SU-DHL-6 (cell line): Measurements from ENCODE around the gene ETV3L.

Experiments used
- EZH2phosphoT487 ChIP-seq: fragments of 200-600 bp; sonication (generic), shearing (Covaris generic); conservative IDR thresholded peaks from 2 replicates; pipeline ENCODE4 v1.6.1; 2018; ENCODE audit warnings: mild to moderate bottlenecking, antibody characterized with exemption, low read length, moderate library complexity, mixed read lengths
- TF ChIP-seq, protein P1 (sequence below): fragments of 200-600 bp; sonication (generic); IDR thresholded peaks from one replicate; pipeline ENCODE4 v1.5.1; 2017; ENCODE audit warnings: antibody characterized with exemption, mild to moderate bottlenecking, low read length, moderate library complexity; ENCODE audit not compliant: insufficient read depth, poor library complexity, severe bottlenecking

DNA sequence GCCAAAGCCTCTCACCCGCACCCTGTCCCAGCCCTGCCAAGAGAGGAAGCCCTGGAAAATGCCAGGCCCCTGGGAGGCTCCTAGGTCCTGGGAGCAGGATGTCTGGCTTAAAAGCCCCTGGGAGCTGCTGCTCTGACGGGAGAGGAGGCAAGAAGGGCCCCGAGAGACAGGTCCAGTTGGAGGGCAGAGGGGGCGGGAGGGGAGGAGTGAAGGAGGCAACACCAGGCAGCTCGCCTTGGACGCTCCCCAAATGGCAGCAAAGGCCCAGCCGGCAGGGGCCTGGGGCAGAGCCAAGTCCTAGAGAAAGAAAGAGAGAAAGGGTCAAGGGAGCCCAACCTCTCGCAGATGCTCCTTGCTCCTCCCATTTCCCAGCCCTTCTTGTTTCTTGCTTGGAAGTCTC is 6.8 kb downstream of the ETV3L start:
- TF ChIP-seq, protein P1, sequence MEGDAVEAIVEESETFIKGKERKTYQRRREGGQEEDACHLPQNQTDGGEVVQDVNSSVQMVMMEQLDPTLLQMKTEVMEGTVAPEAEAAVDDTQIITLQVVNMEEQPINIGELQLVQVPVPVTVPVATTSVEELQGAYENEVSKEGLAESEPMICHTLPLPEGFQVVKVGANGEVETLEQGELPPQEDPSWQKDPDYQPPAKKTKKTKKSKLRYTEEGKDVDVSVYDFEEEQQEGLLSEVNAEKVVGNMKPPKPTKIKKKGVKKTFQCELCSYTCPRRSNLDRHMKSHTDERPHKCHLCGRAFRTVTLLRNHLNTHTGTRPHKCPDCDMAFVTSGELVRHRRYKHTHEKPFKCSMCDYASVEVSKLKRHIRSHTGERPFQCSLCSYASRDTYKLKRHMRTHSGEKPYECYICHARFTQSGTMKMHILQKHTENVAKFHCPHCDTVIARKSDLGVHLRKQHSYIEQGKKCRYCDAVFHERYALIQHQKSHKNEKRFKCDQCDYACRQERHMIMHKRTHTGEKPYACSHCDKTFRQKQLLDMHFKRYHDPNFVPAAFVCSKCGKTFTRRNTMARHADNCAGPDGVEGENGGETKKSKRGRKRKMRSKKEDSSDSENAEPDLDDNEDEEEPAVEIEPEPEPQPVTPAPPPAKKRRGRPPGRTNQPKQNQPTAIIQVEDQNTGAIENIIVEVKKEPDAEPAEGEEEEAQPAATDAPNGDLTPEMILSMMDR, result no peak
- no peak for TF ChIP-seq EZH2phosphoT487
